H1 (cell line): ENCODE measurements around the gene ACTA2. TPM values are rescaled to one million over a fixed set of nuclear protein-coding genes. Genes with fewer than 3 reads are reported as not detected.

Experiments used
- CHD7 ChIP-seq: fragments of 300-600 bp; sonication (generic); IDR thresholded peaks from 2 replicates; pipeline ENCODE4 v1.7.1; 2012; ENCODE audit warnings: low read length, moderate library complexity, mild to moderate bottlenecking, inconsistent platforms; ENCODE audit not compliant: insufficient replicate concordance
- RFX5 ChIP-seq: IDR thresholded peaks from 2 replicates; pipeline ENCODE4 v1.6.1; 2011; ENCODE audit warnings: low read depth, low read length, improper control_type of control experiment, borderline replicate concordance
- SIX5 ChIP-seq: IDR thresholded peaks from 2 replicates; pipeline ENCODE4 v1.6.1; 2011; ENCODE audit warnings: mild to moderate bottlenecking, low read depth, low read length
- polyA plus RNA-seq, 7 experiments: library from polyadenylated mRNA; depleted of rRNA in 3 of 7; stranded (reverse) in 5 of 7; unstranded in 2 of 7; fragments of >200 nt in 5 of 7; fragments of 200-250 nt in 2 of 7; gene quantifications; 1 replicate in 5 of 7; 2 replicates in 1 of 7; 4 replicates in 1 of 7; pipeline versions ENCODE4 v1.2.1 to v1.2.3, GENCODE V29; 2011 to 2013; ENCODE audit warnings: missing spikeins in 2 of 7, mixed read lengths in 2 of 7
- total RNA-seq: library from RNA; stranded (reverse); fragmentation: NEBNext Ultra II Directional; extraction: Animal tissue kit (Norgen Biotek cat#: 25700); gene quantifications from 2 replicates; pipeline ENCODE4 v1.2.1, GENCODE V29; 2021
- TF ChIP-seq, protein P1 (sequence below): IDR thresholded peaks from 2 replicates; pipeline ENCODE4 v1.6.1; 2012; ENCODE audit warnings: low read length, inconsistent platforms
- TF ChIP-seq, protein P2 (sequence below): IDR thresholded peaks from 2 replicates; pipeline ENCODE4 v1.6.1; 2011; ENCODE audit warnings: low read depth, mild to moderate bottlenecking, low read length; ENCODE audit not compliant: insufficient read depth

The ACTA2 gene
- total and polyA plus RNA-seq, 2 of the 8 experiments (the other 6 are each of a cell fraction or from before 2014, with no cell fraction given): 3.5 to 8.9 TPM

DNA sequence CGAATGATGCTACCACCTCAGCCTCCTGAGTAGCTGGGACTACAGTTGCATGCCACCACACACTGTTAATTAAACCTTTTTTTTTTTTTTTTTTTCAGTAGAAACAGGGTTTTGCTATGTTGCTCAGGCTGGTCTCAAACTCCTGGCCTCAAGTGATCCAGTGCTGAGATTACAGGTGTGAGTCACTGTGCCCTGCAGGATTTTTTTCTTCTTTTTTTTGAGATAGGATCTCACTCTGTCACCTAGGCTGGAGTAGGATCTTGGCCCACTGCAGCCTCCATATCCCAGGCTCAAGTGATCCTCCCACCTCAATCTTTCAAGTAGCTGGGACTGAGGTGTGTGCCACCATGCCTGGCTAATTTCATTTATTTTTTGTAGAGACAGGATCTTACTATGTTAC, 6.4 kb downstream of the ACTA2 start (continued):
- TF ChIP-seq CHD7 (no peak), RFX5 (no peak), SIX5 (no peak)
- TF ChIP-seq, protein P1, sequence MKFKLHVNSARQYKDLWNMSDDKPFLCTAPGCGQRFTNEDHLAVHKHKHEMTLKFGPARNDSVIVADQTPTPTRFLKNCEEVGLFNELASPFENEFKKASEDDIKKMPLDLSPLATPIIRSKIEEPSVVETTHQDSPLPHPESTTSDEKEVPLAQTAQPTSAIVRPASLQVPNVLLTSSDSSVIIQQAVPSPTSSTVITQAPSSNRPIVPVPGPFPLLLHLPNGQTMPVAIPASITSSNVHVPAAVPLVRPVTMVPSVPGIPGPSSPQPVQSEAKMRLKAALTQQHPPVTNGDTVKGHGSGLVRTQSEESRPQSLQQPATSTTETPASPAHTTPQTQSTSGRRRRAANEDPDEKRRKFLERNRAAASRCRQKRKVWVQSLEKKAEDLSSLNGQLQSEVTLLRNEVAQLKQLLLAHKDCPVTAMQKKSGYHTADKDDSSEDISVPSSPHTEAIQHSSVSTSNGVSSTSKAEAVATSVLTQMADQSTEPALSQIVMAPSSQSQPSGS: no peak
- TF ChIP-seq, protein P2, sequence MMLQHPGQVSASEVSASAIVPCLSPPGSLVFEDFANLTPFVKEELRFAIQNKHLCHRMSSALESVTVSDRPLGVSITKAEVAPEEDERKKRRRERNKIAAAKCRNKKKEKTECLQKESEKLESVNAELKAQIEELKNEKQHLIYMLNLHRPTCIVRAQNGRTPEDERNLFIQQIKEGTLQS: no peak
